GM18907 (cell line): ENCODE results near the gene AMOT.

ENCODE experiments used
- ATAC-seq: cut with Tn5 transposase; IDR thresholded peaks from one replicate; pipeline ENCODE4 v1.9.1; 2021; ENCODE audit warnings: mild to moderate bottlenecking, moderate library complexity; ENCODE audit not compliant: unreplicated experiment

Gene AMOT

GRCh38 chrX:112841820-112842157 is 1.2 kb upstream of the AMOT start:
- peak; percentile 7 for ATAC-seq

GRCh38 chrX:112841114-112841819 is 636 bp upstream of the AMOT start:
- peak; percentile 95 for ATAC-seq

GRCh38 chrX:112839856-112840255 is 775 bp downstream of the AMOT start:
- ATAC-seq, result no peak

GRCh38 chrX:112837531-112837930 is 3.1 kb downstream of the AMOT start:
- no peak for ATAC-seq

GRCh38 chrX:112835019-112835418 is 5.6 kb downstream of the AMOT start:
- no peak for ATAC-seq

- no peak for ATAC-seq
Measured at GRCh38 chrX:112834031-112834845, 6.4 kb downstream of the AMOT start.

GRCh38 chrX:112832481-112833095 is 8.0 kb downstream of the AMOT start:
- no peak for ATAC-seq

- ATAC-seq, result no peak
Measured at GRCh38 chrX:112830540-112830939, 10.1 kb downstream of the AMOT start.

GRCh38 chrX:112827292-112827903 is 13.2 kb downstream of the AMOT start:
- no peak for ATAC-seq

GRCh38 chrX:112826023-112826422 is 14.6 kb downstream of the AMOT start:
- no peak for ATAC-seq

GRCh38 chrX:112822892-112823291 is 17.7 kb downstream of the AMOT start:
- ATAC-seq, result no peak

- peak; percentile 56 for ATAC-seq
Measured at GRCh38 chrX:112820364-112821268, 20.0 kb downstream of the AMOT start.

- no peak for ATAC-seq
Measured at GRCh38 chrX:112819813-112820212, 20.8 kb downstream of the AMOT start.

GRCh38 chrX:112819008-112819640 is 21.5 kb downstream of the AMOT start:
- ATAC-seq, result no peak

GRCh38 chrX:112818114-112819007 is 22.3 kb downstream of the AMOT start:
- ATAC-seq, result no peak

GRCh38 chrX:112816908-112817307 is 23.7 kb downstream of the AMOT start:
- ATAC-seq, result no peak

GRCh38 chrX:112814496-112814895 is 26.1 kb downstream of the AMOT start:
- no peak for ATAC-seq

- no peak for ATAC-seq
Measured at GRCh38 chrX:112812741-112813140, 27.9 kb downstream of the AMOT start.

- ATAC-seq, result no peak
Measured at GRCh38 chrX:112808651-112809195, 31.9 kb downstream of the AMOT start.
